ENCODE data around the gene LCN2.

LCN2 gene

GRCh38 chr9:128115187-128116103, 33.8 kb upstream of the LCN2 start:
- DNase-seq: no peak

- DNase-seq: no peak
These were observed 32.9 kb upstream of the LCN2 start for GRCh38 chr9:128116104-128117083.

- DNase-seq: peak; percentile 100
These were observed 31.4 kb upstream of the LCN2 start for GRCh38 chr9:128117613-128118471.

GRCh38 chr9:128118472-128118857, 30.8 kb upstream of the LCN2 start:
- no peak for DNase-seq

- DNase-seq: no peak
These were observed 30.1 kb upstream of the LCN2 start for GRCh38 chr9:128118971-128119665.

GRCh38 chr9:128120061-128120740, 29.1 kb upstream of the LCN2 start:
- no peak for DNase-seq

GRCh38 chr9:128120741-128121465, 28.4 kb upstream of the LCN2 start:
- no peak for DNase-seq

- DNase-seq: no peak
These were observed 27.8 kb upstream of the LCN2 start for GRCh38 chr9:128121466-128121810.

GRCh38 chr9:128121924-128122808, 27.1 kb upstream of the LCN2 start:
- no peak for DNase-seq

- no peak for DNase-seq
These were observed 26.5 kb upstream of the LCN2 start for GRCh38 chr9:128122809-128123175.

- no peak for DNase-seq
These were observed 25.7 kb upstream of the LCN2 start for GRCh38 chr9:128123451-128124080.

- DNase-seq: no peak
These were observed 24.8 kb upstream of the LCN2 start for GRCh38 chr9:128124451-128124850.

- DNase-seq: no peak
These were observed 24.2 kb upstream of the LCN2 start for GRCh38 chr9:128124873-128125579.

GRCh38 chr9:128125580-128126354, 23.5 kb upstream of the LCN2 start:
- DNase-seq: no peak

GRCh38 chr9:128127568-128127989, 21.7 kb upstream of the LCN2 start, which contains the start of gene PTGES2:
TSS of gene PTGES2 (minus strand) at chr9:128127729. CDS start at chr9:128127717, 12 bp downstream.
- peak; percentile 89 for DNase-seq

GRCh38 chr9:128127990-128128835, 21.0 kb upstream of the LCN2 start:
- peak; percentile 93 for DNase-seq

Measured in activated CD8-positive, alpha-beta memory T cell treated with anti-CD3 and anti-CD28 coated beads, Interleukin-2, amount 50 U/mL, for 48 hours (primary cell).